ENCODE data around the gene BEND3. TPM values are rescaled to one million over a fixed set of nuclear protein-coding genes. Genes with fewer than 3 reads are reported as not detected.
A peak's percentile ranks its signal among the peaks of the same experiment; 100 is the strongest.
"Not testable (repeated sequence)": the region's sequence is repeated elsewhere in the genome, so short reads cannot be mapped to it uniquely, and the experiment has no call there.

The BEND3 gene
- total RNA-seq, 1 donor from 2014 or later: 3.9 TPM

DNA sequence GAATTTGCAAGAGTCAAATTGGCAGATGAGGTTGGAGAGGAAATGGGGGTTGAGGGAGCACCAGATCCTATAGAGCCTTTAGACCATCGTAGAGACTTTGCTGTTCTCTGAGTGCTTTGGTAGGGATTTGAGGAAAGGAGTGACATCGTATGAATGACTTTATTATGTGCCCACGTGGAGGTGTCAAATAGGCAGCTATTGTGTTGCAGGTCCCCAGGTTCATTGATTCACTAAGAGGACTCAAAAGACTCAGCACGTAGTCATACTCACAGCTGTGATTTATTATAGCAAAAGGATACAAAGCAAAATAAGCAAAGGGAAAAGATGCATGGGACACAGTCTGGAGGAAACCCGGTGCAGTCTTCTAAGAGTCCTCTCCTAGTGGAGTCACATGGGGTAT lies 85.2 kb downstream of the BEND3 start:
- TF ChIP-seq, protein P1, sequence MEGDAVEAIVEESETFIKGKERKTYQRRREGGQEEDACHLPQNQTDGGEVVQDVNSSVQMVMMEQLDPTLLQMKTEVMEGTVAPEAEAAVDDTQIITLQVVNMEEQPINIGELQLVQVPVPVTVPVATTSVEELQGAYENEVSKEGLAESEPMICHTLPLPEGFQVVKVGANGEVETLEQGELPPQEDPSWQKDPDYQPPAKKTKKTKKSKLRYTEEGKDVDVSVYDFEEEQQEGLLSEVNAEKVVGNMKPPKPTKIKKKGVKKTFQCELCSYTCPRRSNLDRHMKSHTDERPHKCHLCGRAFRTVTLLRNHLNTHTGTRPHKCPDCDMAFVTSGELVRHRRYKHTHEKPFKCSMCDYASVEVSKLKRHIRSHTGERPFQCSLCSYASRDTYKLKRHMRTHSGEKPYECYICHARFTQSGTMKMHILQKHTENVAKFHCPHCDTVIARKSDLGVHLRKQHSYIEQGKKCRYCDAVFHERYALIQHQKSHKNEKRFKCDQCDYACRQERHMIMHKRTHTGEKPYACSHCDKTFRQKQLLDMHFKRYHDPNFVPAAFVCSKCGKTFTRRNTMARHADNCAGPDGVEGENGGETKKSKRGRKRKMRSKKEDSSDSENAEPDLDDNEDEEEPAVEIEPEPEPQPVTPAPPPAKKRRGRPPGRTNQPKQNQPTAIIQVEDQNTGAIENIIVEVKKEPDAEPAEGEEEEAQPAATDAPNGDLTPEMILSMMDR (IDR thresholded peaks at IDR 0.05; ENCODE audit: insufficient read depth, low read length, severe bottlenecking): no peak
- peak; percentile 14 for DNase-seq (ENCODE audit: low read depth)
- no peak overlapping the region for H3K4me3 ChIP-seq (ENCODE audit: low read depth, low read length)
- no peaks in the 10 kb centered on the region for H3K27me3 ChIP-seq (ENCODE audit: control insufficient read depth, insufficient read depth, low read length)
- peaks cover 2% of the 10 kb centered on the region for H3K36me3 ChIP-seq (ENCODE audit: control insufficient read depth, insufficient read depth, low read length)
- FAIRE-seq: no peak

DNA sequence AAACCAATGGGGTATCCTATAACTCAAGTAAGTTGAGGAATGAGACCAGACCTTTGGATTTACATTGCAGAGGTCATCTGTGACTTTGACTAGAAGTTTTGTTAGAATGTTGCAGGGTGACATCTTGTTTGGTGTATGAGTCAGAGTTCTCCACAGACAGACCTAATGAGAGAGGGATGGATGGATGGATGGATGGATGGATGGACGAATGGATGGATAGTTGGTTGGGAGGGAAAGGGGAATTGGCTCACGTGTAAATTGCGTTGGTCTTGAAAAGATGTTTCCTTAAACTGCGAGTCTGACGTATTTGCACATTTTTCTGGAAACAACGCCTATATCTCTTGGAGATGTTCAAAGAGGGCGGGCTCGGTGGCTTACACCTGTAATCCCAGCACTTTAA lies 88.3 kb downstream of the BEND3 start:
- DNase-seq (ENCODE audit: low read depth) (no peak), FAIRE-seq (peak; percentile 13)
- TF ChIP-seq, protein P1 (IDR thresholded peaks at IDR 0.05; ENCODE audit: insufficient read depth, low read length, severe bottlenecking): no peak
- Histone ChIP-seq H3K4me3 (ENCODE audit: low read depth, low read length) (no peak overlapping the region), H3K36me3 (ENCODE audit: control insufficient read depth, insufficient read depth, low read length) (peaks cover 2% of the 10 kb centered on the region), H3K27me3 (ENCODE audit: control insufficient read depth, insufficient read depth, low read length) (no peaks in the 10 kb centered on the region)

DNA sequence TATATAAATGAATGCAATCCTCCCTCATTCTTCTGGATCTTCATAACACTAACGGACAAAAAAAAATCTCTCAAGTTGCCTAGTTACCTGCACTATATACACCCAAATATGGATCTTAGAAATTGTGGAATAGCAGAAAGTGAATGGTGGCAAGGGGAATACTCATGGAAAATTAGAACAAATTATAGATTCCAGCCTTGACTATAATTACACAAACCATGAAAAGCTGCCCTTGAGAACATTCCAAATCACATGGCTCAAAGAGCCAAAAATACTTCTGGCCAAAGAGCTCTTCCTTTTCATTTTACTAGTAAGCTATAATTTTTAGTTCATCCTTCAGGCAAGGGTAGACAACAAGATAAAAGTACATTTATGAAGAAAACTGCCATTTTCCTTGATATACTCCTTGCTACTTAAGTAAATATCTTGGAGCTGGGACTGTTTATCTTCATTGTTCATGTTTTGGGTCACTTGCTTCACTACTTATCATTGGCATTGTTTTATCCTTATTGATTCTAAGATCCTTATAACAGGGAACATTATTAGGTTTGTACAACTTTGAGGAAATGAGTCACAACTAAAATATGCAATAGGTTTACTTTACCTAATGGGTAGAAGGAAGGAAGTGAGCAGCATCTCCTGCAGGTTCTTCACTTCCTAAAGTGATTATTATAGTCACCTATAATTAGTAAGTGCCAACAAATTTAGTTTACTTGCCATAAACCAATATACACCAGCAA lies 93.7 kb downstream of the BEND3 start:
- FAIRE-seq (no peak), DNase-seq (ENCODE audit: low read depth) (peak; percentile 71)
- no peaks in the 10 kb centered on the region for H3K27me3 ChIP-seq (ENCODE audit: control insufficient read depth, insufficient read depth, low read length)
- H3K36me3 ChIP-seq (ENCODE audit: control insufficient read depth, insufficient read depth, low read length): no peaks in the 10 kb centered on the region
- TF ChIP-seq, protein P1 (IDR thresholded peaks at IDR 0.05; ENCODE audit: insufficient read depth, low read length, severe bottlenecking): no peak
- H3K4me3 ChIP-seq (ENCODE audit: low read depth, low read length): no peak overlapping the region

DNA sequence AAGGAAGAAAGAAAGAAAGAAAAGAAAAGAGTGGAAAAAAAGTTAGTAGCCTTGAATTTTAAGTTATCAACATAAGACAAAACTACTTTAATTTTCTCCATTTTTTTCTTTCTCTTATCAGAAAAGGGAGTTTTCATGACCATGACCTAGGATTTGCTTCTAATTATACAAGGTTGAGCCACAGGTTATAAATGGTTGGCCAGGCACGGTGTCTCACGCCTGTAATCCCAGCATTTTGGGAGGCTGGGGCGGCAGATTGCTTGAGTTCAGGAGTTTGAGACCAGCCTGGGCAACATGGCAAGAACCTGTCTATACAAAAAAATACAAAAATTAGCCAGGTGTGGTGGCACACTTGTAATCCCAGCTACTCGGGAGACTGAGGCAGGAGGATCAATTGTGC lies 95.1 kb downstream of the BEND3 start:
- no peak for FAIRE-seq
- H3K27me3 ChIP-seq (ENCODE audit: control insufficient read depth, insufficient read depth, low read length): no peaks in the 10 kb centered on the region

DNA sequence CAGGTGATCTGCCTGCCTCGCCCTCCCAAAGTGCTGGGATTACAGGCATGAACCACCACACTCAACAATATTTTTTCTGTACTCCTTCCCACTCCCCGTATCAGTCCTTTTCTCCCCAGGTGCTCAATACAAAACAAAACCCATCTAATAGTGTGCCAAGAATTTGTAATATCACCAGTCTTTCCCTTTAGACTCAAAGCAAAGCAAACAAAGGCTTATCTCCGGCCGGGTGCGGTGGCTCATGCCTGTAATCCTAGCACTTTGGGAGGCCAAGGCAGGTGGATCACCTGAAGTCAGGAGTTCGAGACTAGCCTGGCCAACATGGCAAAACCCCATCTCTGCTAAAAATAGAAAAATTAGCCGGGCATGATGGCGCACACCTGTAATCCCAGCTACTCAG lies 95.7 kb downstream of the BEND3 start:
- H3K4me3 ChIP-seq (ENCODE audit: low read depth, low read length); H3K36me3 ChIP-seq (ENCODE audit: control insufficient read depth, insufficient read depth, low read length); H3K27me3 ChIP-seq (ENCODE audit: control insufficient read depth, insufficient read depth, low read length); DNase-seq (ENCODE audit: low read depth); FAIRE-seq: not testable (repeated sequence)

More for the DNA sequence above, 95.1 kb downstream of the BEND3 start:
- TF ChIP-seq, protein P1 (IDR thresholded peaks at IDR 0.05; ENCODE audit: insufficient read depth, low read length, severe bottlenecking): no peak
- H3K4me3 ChIP-seq (ENCODE audit: low read depth, low read length): no peak overlapping the region
- no peak for DNase-seq (ENCODE audit: low read depth)
- no peaks in the 10 kb centered on the region for H3K36me3 ChIP-seq (ENCODE audit: control insufficient read depth, insufficient read depth, low read length)

DNA sequence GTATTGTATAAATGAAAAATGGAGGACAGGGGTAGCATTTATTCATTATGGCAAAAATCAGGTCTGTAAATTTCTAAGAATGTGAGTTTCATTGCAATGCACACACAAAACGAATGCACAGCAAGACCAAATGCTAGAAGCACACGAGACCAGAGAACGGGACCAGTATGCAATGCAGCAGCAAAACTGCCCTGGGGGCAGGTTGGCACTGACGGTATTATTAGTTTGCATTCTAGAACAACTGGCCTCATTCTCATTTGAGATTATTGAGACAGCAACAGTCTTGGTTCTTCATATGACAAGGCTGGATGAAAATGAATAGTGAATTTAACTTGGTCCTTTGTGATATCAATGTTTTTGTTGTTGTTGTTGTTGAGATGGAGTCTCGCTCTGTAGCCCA lies 96.3 kb downstream of the BEND3 start:
- TF ChIP-seq, protein P1 (IDR thresholded peaks at IDR 0.05; ENCODE audit: insufficient read depth, low read length, severe bottlenecking): no peak
- FAIRE-seq: no peak
- Histone ChIP-seq H3K4me3 (ENCODE audit: low read depth, low read length) (no peak overlapping the region), H3K27me3 (ENCODE audit: control insufficient read depth, insufficient read depth, low read length) (no peaks in the 10 kb centered on the region), H3K36me3 (ENCODE audit: control insufficient read depth, insufficient read depth, low read length) (no peaks in the 10 kb centered on the region)
- no peak for DNase-seq (ENCODE audit: low read depth)

Other genes starting within 250 kb of the BEND3 start
- gene CD24, start 140.8 kb downstream of the BEND3 start, total RNA-seq: 911 and 1,344 TPM in 2 replicates
- gene MTRES1, start 87.3 kb downstream of the BEND3 start, total RNA-seq: 11.3 and 13.3 TPM in 2 replicates

All from bronchial epithelial cell (primary cell).